ENCODE measurements around the gene GALP.

The GALP gene

GRCh38 chr19:56150358-56150757 lies 25.4 kb upstream of the GALP start:
- ChIA-PET CTCF (interaction anchor here (1.0 kb wide), 1 partner anchor 183 kb away, joined by 3 read pairs; no protein-coding TSS in a partner anchor), POLR2A (no interaction called here)
- no peaks in the 10 kb centered on the region for H3K9me3 ChIP-seq (ENCODE audit: control insufficient read depth, insufficient read depth, low read depth, low read length)
- no peak overlapping the region for H3K4me3 ChIP-seq (ENCODE audit: low read depth, low read length)
- peaks cover 12 to 65% of the 10 kb centered on the region in 2 experiments; a peak in 2 of 3 replicates for H3K36me3 ChIP-seq (ENCODE audit: control insufficient read depth in 2 of 2, insufficient read depth in 1 of 2, low read length in 2 of 2)
- TF ChIP-seq ZNF350 (tag by site-specific recombination; IDR thresholded peaks at IDR 0.05) (no peak), ZNF169 (tag by site-specific recombination; IDR thresholded peaks at IDR 0.05) (no peak), ATF2 (tag by site-specific recombination; IDR thresholded peaks at IDR 0.05; ENCODE audit: low read depth) (no peak), ZNF654 (tag by site-specific recombination; IDR thresholded peaks at IDR 0.05; ENCODE audit: low read depth) (no peak), OVOL3 (tag by site-specific recombination; IDR thresholded peaks at IDR 0.05) (no peak), REPIN1 (tag by site-specific recombination; IDR thresholded peaks at IDR 0.05; ENCODE audit: low read depth) (no peak), ZNF704 (tag by site-specific recombination; IDR thresholded peaks at IDR 0.05) (no peak), ZNF664 (tag by site-specific recombination; IDR thresholded peaks at IDR 0.05) (no peak), ZNF449 (tag by site-specific recombination; IDR thresholded peaks at IDR 0.05) (no peak), ZNF114 (tag by site-specific recombination; IDR thresholded peaks at IDR 0.05) (no peak), BCL11B (tag by site-specific recombination; IDR thresholded peaks at IDR 0.05; ENCODE audit: low read depth) (no peak), ZNF518A (tag by site-specific recombination; conservative IDR thresholded peaks at IDR 0.05; ENCODE audit: low read depth) (no peak), ZFP41 (tag by site-specific recombination; IDR thresholded peaks at IDR 0.05; ENCODE audit: borderline replicate concordance) (no peak)
- no peak overlapping the region for H3K27ac ChIP-seq (ENCODE audit: extremely low read depth, low read depth, low read length)
- no peaks in the 10 kb centered on the region for H3K4me1 ChIP-seq (ENCODE audit: control insufficient read depth, insufficient read depth, low read length)

GRCh38 chr19:56152644-56153043 lies 23.2 kb upstream of the GALP start:
- CTCF ChIA-PET: no interaction called here

More at GRCh38 chr19:56152644-56153043, 23.2 kb upstream of the GALP start:
- Histone ChIP-seq H3K9me3 (ENCODE audit: control insufficient read depth, insufficient read depth, low read depth, low read length) (no peaks in the 10 kb centered on the region), H3K36me3 (ENCODE audit: control insufficient read depth in 2 of 2, insufficient read depth in 1 of 2, low read length in 2 of 2) (peaks cover 12 to 67% of the 10 kb centered on the region in 2 experiments; a peak in 2 of 3 replicates), H3K4me1 (ENCODE audit: control insufficient read depth, insufficient read depth, low read length) (no peaks in the 10 kb centered on the region), H3K4me3 (ENCODE audit: low read depth, low read length) (no peak overlapping the region), H3K27ac (ENCODE audit: extremely low read depth, low read depth, low read length) (no peak overlapping the region)
- POLR2A ChIA-PET: no interaction called here
- no peak for TF ChIP-seq ZNF785 (tag by site-specific recombination; IDR thresholded peaks at IDR 0.05)
- TF ChIP-seq HOXC10 (CRISPR knock-in tag; IDR thresholded peaks at IDR 0.05): no peak
- no peak for TF ChIP-seq ZNF266 (tag by site-specific recombination; IDR thresholded peaks at IDR 0.05; ENCODE audit: low read depth)
- TF ChIP-seq KLF8 (tag by site-specific recombination; IDR thresholded peaks at IDR 0.05): no peak

All from HEK293 (cell line).